Endodermal cell (in vitro differentiated cells): ENCODE results near the gene F7. TPM values are rescaled to one million over a fixed set of nuclear protein-coding genes. Genes with fewer than 3 reads are reported as not detected.

Experiments used
- DNase-seq: peaks from one replicate; pipeline ENCODE4 v3.0.0-alpha.2; 2017
- H3K27ac ChIP-seq: 2 replicates; pipeline ENCODE4 v1.5.1; 2013; ENCODE audit warnings: mild to moderate bottlenecking, low read depth, low read length, moderate library complexity
- H3K27me3 ChIP-seq: 2 replicates; pipeline ENCODE4 v1.6.1; 2013; ENCODE audit warnings: mild to moderate bottlenecking, low read length, moderate library complexity; ENCODE audit not compliant: insufficient read depth, control insufficient read depth, poor library complexity, severe bottlenecking
- H3K36me3 ChIP-seq: 2 replicates; pipeline ENCODE4 v1.7.0; 2013; ENCODE audit warnings: mild to moderate bottlenecking, low read length, moderate library complexity; ENCODE audit not compliant: control insufficient read depth, insufficient read depth
- H3K4me1 ChIP-seq: one replicate; pipeline ENCODE4 v1.7.0; 2013; ENCODE audit warnings: low read length; ENCODE audit not compliant: control insufficient read depth, insufficient read depth
- H3K4me3 ChIP-seq: 2 replicates; pipeline ENCODE4 v1.5.1; 2013; ENCODE audit warnings: mild to moderate bottlenecking, low read length, moderate library complexity
- H3K9ac ChIP-seq: 2 replicates; pipeline ENCODE4 v1.6.1; 2013; ENCODE audit warnings: mild to moderate bottlenecking, low read length, moderate library complexity; ENCODE audit not compliant: poor library complexity, severe bottlenecking; ENCODE audit errors: extremely low read depth
- H3K9me3 ChIP-seq: 2 replicates; pipeline ENCODE4 v1.6.1; 2013; ENCODE audit warnings: mild to moderate bottlenecking, low read length, moderate library complexity; ENCODE audit not compliant: control insufficient read depth
- H3K27ac Mint-ChIP-seq: 2 replicates; pipeline ENCODE4 v1.8.0; 2020; ENCODE audit warnings: mixed read lengths
- H3K27me3 Mint-ChIP-seq: 2 replicates; pipeline ENCODE4 v1.8.0; 2021; ENCODE audit warnings: mild to moderate bottlenecking, mixed read lengths; ENCODE audit not compliant: insufficient read depth
- H3K36me3 Mint-ChIP-seq: 2 replicates; pipeline ENCODE4 v1.8.0; 2020; ENCODE audit warnings: low read depth, mixed read lengths
- H3K4me1 Mint-ChIP-seq: 2 replicates; pipeline ENCODE4 v1.8.0; 2020; ENCODE audit warnings: mixed read lengths
- H3K4me3 Mint-ChIP-seq: 2 replicates; pipeline ENCODE4 v1.8.0; 2020; ENCODE audit warnings: mild to moderate bottlenecking, moderate library complexity, mixed read lengths
- H3K9me3 Mint-ChIP-seq: 2 replicates; pipeline ENCODE4 v1.8.0; 2020; ENCODE audit warnings: mild to moderate bottlenecking, mixed read lengths
- WGBS, 2 experiments: methylation state at CpG; one replicate each; pipeline versions ENCODE4 v1.1.5 to v1.1.7; 2013; ENCODE audit warnings: missing lambda C conversion rate in 2 of 2, mixed read lengths in 1 of 2; ENCODE audit not compliant: insufficient coverage in 1 of 2, insufficient read length in 1 of 2; 5-methylcytosine and 5-hydroxymethylcytosine counted together
- total RNA-seq, 2 donors: library from RNA; stranded (reverse); fragmentation: NEBNext Ultra II Directional in 1 of 2; extraction: Animal tissue kit (Norgen Biotek cat#: 25700) in 1 of 2; gene quantifications; 2 replicates in 1 of 2; 3 replicates in 1 of 2; pipeline ENCODE4 v1.2.1, GENCODE V29; 2021
- TF ChIP-seq, protein P1 (sequence below): fragments of 200-600 bp; sonication (generic); conservative IDR thresholded peaks from 2 replicates; pipeline ENCODE4 v1.5.0; 2021; ENCODE audit warnings: antibody characterized with exemption, mild to moderate bottlenecking

The F7 gene
- total RNA-seq, 2 donors from 2014 or later: 4.7 to 6.4 TPM

DNA sequence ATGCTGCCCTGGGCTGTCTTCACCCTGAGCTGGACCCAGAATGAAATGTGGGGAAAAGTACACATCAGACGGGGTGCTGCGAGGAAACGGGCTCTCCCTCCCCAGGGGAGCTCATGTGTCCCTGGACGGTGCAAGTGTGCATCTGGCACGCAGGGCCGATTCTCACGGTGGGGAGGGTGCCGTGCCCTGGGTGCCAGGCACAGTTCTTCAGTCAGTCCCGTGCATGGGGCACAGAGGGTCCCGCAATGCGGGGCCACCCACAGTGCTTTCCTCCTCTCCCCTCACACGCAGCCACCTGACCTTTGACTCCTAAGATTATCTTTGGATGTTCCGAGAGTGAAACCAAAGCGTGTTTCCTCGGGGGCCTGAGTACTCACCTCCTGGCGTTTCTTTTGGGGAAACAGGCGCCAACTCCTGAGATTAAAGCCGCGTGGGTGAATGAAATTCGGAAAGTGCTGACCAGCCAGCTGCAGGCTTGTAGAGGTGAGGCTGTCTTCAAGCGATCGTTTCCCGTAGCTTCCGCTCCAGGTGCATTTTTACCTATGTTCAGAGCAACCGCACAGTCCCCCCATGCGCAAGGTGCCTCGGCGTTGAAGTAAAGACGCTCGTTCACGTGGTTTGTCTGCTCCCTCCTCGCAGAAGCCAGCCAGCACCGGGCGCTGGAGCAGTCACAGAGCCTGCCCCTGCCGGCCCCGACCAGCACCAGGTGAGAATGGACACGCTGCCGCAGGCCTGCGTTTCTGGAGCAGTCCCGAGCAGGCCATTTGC is 17.5 kb upstream of the F7 start:
- no peaks in the 10 kb centered on the region for H3K4me1 ChIP-seq
- WGBS, 2 experiments: 91 to 96% methylated on average over 33 to 40 of the region's 40 CpGs
- peak; percentile 29 for DNase-seq
- no peaks in the 10 kb centered on the region for H3K9me3 Mint-ChIP-seq
- H3K4me3 ChIP-seq: no peak overlapping the region
- TF ChIP-seq, protein P1, sequence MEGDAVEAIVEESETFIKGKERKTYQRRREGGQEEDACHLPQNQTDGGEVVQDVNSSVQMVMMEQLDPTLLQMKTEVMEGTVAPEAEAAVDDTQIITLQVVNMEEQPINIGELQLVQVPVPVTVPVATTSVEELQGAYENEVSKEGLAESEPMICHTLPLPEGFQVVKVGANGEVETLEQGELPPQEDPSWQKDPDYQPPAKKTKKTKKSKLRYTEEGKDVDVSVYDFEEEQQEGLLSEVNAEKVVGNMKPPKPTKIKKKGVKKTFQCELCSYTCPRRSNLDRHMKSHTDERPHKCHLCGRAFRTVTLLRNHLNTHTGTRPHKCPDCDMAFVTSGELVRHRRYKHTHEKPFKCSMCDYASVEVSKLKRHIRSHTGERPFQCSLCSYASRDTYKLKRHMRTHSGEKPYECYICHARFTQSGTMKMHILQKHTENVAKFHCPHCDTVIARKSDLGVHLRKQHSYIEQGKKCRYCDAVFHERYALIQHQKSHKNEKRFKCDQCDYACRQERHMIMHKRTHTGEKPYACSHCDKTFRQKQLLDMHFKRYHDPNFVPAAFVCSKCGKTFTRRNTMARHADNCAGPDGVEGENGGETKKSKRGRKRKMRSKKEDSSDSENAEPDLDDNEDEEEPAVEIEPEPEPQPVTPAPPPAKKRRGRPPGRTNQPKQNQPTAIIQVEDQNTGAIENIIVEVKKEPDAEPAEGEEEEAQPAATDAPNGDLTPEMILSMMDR: no peak
- no peaks in the 10 kb centered on the region for H3K36me3 ChIP-seq
- H3K27ac Mint-ChIP-seq: no peak overlapping the region
- H3K27me3 Mint-ChIP-seq: peaks cover 2% of the 10 kb centered on the region
- H3K27ac ChIP-seq: no peak overlapping the region
- H3K9ac ChIP-seq: no peak overlapping the region
- no peaks in the 10 kb centered on the region for H3K9me3 ChIP-seq
- no peak overlapping the region for H3K4me3 Mint-ChIP-seq
- no peaks in the 10 kb centered on the region for H3K27me3 ChIP-seq
- peaks cover 8% of the 10 kb centered on the region for H3K4me1 Mint-ChIP-seq
- peaks cover 23% of the 10 kb centered on the region for H3K36me3 Mint-ChIP-seq

DNA sequence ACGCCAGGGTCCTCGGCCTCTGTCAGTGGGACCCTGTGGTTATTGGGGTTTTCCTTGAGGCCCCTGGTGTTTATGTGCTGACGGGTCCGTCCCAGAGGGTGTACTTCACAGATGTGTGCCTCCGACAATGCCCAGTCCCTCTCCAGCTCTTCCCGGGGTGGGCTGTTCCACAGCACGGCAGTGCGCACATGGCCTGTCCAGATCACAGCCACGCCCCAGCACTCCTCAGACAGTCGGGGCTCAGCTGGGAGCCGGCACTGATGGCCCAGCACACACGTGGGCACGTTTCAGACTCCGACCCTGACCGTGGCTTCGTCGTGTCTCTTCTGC is 16.9 kb upstream of the F7 start:
- no peak overlapping the region for H3K9ac ChIP-seq
- H3K4me3 ChIP-seq: no peak overlapping the region
- Mint-ChIP-seq H3K4me3 (no peak overlapping the region), H3K27ac (no peak overlapping the region), H3K9me3 (no peaks in the 10 kb centered on the region), H3K36me3 (peaks cover 23% of the 10 kb centered on the region), H3K4me1 (peaks cover 8% of the 10 kb centered on the region), H3K27me3 (peaks cover 2% of the 10 kb centered on the region)
- TF ChIP-seq, protein P1: no peak
- no peak for DNase-seq
- 93 to 96% methylated on average over 17 of the region's 17 CpGs for WGBS, 2 experiments
- H3K36me3 ChIP-seq: no peaks in the 10 kb centered on the region
- H3K9me3 ChIP-seq: no peaks in the 10 kb centered on the region
- H3K27me3 ChIP-seq: no peaks in the 10 kb centered on the region
- no peaks in the 10 kb centered on the region for H3K4me1 ChIP-seq
- H3K27ac ChIP-seq: no peak overlapping the region

DNA sequence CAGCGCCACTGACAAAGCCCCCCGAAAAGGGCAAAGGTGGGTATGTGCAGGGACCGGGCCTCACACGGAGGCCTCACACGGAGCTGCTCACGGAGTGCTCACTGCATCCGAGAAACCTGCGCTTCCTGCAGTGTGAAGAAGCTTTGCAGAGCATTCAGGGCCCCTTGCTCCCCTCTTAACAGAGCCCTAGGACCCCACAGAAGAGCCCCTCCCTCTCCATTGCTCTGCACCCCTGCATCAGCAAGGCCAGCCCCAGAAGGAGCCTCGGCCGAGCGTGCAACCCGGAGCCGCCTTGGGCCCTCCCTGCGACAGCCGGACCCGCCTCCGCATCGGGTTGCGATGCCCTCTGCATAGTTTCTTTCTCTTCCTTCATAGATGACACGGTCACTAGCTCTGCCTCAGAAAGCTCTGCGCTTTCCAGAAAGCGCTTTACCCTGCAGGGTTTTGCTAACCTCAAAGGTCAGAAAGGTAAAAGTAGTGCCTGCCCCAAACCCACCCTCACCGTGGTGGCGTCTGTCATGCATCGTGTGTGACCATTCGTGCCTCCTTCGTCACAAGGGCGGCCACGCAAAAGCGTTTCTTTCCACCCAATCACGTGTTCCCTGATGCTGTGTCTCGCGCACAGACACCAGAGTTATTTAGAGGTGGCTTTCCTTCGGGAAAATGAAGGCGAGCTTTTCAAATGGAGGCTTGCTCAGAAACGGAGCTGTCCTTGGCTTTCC is 15.7 kb upstream of the F7 start:
- TF ChIP-seq, protein P1: no peak
- 89 to 94% methylated on average over 32 to 36 of the region's 36 CpGs for WGBS, 2 experiments

More for the DNA sequence above, 15.7 kb upstream of the F7 start:
- H3K27me3 Mint-ChIP-seq: peaks cover 2% of the 10 kb centered on the region
- no peak overlapping the region for H3K27ac Mint-ChIP-seq
- Histone ChIP-seq H3K4me3 (no peak overlapping the region), H3K27ac (no peak overlapping the region), H3K9ac (no peak overlapping the region), H3K36me3 (no peaks in the 10 kb centered on the region), H3K4me1 (no peaks in the 10 kb centered on the region), H3K27me3 (no peaks in the 10 kb centered on the region), H3K9me3 (no peaks in the 10 kb centered on the region)
- H3K4me3 Mint-ChIP-seq: no peak overlapping the region
- H3K36me3 Mint-ChIP-seq: peaks cover 22% of the 10 kb centered on the region
- H3K4me1 Mint-ChIP-seq: peaks cover 8% of the 10 kb centered on the region
- no peaks in the 10 kb centered on the region for H3K9me3 Mint-ChIP-seq
- DNase-seq: peak; percentile 77
